GM10266 (cell line): Measurements from ENCODE around the gene UBE2D4.

ENCODE experiments used
- DNase-seq: peaks from one replicate; pipeline ENCODE4 v3.0.0; 2012; ENCODE audit errors: extremely low spot score
- TF ChIP-seq, protein P1 (sequence below): IDR thresholded peaks from 2 replicates; pipeline ENCODE4 v1.5.1; 2012; ENCODE audit warnings: mild to moderate bottlenecking, low read depth; ENCODE audit not compliant: control insufficient read depth, insufficient read depth; ENCODE audit errors: missing control alignments

The UBE2D4 gene

DNA sequence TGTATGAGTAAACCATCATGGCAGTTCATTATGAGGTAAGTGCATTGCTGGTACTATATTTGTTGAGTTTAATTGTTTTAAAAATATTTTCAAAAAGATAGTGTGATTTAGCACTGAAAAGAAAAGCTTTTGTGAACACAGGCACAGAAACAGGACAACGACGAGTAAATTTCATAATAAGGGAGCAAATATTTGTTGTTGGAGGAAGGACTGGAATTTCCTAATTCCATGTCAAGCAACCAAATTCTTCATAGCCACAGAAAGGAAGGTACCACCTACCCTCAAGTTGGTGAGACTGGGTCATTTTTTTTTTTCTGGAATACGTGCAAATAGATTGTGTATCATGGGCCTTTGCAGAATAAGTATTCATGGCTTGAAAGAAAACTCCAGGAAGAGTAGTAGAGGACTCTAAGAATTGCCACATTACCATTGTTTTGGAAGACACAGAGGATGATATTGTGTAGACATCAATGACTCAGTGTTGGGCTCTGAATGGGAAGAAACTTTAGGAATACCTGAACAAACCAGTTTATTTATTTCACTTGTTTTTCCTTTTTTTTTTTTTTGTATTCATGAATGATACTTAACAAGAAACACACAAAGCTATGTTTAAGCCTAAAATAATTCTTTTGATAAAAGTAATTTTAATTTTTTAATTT lies 7.8 kb downstream of the UBE2D4 start:
- no peak for DNase-seq
- TF ChIP-seq, protein P1, sequence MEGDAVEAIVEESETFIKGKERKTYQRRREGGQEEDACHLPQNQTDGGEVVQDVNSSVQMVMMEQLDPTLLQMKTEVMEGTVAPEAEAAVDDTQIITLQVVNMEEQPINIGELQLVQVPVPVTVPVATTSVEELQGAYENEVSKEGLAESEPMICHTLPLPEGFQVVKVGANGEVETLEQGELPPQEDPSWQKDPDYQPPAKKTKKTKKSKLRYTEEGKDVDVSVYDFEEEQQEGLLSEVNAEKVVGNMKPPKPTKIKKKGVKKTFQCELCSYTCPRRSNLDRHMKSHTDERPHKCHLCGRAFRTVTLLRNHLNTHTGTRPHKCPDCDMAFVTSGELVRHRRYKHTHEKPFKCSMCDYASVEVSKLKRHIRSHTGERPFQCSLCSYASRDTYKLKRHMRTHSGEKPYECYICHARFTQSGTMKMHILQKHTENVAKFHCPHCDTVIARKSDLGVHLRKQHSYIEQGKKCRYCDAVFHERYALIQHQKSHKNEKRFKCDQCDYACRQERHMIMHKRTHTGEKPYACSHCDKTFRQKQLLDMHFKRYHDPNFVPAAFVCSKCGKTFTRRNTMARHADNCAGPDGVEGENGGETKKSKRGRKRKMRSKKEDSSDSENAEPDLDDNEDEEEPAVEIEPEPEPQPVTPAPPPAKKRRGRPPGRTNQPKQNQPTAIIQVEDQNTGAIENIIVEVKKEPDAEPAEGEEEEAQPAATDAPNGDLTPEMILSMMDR, result no peak

DNA sequence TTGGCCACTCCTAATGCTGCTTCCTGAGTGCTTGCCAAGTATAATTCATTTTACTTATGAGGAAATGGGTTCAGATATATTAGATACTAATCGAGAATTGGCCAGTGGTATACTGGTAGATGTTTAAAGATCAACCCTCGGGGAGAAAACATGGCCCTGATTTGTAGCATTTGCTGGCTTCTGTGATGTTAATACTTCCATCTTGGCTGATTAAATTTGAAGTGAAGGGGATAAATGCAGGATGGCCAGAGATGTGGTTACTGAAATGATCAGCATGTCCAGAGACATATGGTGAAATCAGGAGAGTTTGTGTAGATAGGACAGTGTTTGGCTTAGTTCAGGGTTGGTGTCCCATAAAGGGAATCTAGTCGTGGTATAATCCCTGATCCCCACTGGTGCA lies 11.2 kb downstream of the UBE2D4 start:
- TF ChIP-seq, protein P1, result no peak
- no peak for DNase-seq

DNA sequence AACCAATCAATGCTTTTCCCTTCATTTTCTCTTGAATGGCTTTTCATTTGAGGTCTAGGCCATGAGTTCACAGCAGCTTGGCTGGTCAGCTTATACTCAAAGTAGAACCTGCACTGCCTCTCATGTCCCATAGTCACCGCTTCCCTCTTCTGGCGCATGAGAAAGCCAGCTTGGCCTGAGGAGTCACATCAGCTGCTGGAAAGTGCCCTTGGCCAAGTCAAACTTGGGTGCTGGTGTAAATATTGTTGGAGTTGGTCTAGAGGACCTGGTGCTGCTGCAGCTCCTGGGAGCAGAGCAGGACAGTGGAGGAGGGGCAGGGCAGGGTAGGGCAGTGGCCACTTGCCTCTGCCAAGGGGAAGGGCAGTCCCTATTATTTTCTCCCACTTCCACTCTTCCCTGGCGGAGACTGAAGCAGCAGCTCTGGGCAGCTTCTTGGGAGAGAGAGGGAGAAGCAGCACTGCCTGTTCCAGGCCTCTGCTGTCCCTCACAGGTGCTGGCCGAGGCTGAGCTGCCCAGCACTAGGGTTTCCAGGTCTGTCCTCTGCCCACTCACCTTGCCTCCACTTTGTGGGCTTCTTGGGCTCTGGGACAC lies 12.8 kb downstream of the UBE2D4 start:
- DNase-seq, result no peak
- TF ChIP-seq, protein P1, result no peak

DNA sequence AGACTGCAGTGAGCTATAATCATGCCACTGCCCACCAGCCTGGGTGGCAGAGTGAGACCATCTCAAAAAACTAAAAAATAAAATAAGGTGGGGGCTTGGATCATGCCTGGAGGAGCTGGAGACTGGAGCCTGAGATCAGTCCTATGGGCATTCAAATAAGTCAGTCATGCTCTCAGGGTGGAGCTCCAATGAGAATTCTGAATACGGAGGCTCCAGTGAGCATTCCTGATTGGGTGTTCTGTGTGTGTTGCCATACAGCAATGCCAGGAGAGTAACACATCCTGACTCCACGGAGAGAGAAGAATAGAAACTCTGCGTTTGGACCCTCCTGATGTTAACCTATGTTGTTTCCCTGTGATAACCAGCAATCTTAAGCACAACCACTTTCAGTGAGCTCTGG lies 16.0 kb downstream of the UBE2D4 start:
- no peak for DNase-seq
- TF ChIP-seq, protein P1, result no peak

DNA sequence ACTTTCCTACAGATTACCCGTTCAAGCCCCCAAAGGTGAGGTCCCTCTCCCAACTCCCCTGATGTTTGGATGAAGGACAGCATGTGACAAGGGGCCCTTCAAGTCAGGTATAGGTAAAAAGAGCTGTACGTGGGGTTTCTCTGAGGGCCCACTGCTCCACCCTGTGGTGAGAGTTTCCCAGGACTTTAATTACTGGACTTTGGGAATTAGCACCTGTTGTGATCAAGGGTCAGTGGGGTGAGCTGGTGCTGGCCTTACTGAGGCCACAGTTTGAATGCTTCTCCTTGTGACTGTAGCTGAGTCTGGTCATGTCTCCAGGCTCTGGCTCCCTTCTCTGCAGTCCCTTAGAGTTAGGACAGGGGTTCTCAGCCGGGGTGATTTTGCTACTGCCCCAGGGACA lies 16.8 kb downstream of the UBE2D4 start:
- DNase-seq, result no peak
- TF ChIP-seq, protein P1, result no peak

DNA sequence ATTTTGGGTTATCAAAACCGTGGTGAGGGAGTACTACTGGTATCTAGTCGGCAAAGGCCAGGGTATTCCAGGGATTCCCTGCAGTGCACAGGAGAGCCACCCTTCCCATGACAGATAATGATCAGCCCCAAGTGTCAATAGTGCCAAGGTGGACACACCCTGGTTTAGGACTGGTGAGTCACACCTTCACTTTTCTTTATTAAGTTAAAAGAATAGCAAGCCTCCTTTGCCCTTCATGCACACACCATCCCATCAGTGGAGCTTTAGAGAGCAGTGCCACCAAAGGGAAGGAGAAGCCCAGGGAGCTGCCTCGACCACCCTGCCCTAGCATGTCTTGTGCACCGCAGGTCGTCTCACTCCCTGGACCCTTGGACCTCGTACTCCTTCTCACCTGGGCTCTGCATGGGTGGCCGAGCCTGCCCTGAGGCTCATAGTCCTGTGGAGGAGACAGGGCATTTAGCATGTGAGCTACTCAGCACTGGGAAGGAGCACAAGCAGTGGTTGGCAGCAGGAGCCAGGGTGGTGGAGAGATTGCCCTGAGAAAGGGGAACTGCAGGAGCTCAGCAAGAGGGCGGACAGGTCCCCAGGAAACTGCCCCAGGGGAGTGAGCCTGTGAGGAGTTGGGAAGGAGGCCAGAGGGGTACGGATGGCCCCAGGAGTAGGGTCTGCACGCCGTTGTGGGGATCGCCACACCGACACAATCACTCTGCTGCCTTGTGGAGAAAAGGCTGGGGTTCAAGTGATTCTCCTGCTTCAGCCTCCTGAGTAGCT lies 17.4 kb downstream of the UBE2D4 start:
- DNase-seq, result no peak
- TF ChIP-seq, protein P1, result no peak

DNA sequence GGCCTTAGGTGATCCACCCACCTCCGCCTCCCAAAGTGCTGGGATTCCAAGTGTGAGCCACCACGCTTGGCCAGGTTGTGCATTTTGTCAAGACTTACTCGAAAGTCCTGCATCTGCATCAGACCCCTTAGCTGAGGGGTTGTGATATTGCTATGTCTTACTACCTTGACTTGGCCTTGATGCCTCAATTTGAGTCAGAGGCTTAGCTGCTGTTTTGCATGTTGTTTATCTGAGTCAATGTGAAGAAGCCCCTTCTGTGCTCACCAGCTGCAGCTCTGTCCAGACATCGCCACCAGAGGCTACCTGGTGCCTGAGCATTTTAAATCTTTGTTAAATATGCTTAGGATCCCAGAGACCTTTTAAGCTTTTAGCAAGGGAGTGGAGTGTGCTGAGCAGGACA lies 18.1 kb downstream of the UBE2D4 start:
- no peak for DNase-seq
- TF ChIP-seq, protein P1, result no peak
